HUES64 (cell line): ENCODE measurements around the gene CCDC60.

Experiments
- H3K27ac ChIP-seq: 2 replicates; pipeline ENCODE4 v1.7.0; 2013; ENCODE audit warnings: low read depth, low read length, inconsistent platforms
- H3K27me3 ChIP-seq: 2 replicates; pipeline ENCODE4 v1.6.1; 2013; ENCODE audit warnings: mild to moderate bottlenecking, low read length; ENCODE audit not compliant: insufficient read depth
- H3K36me3 ChIP-seq: 2 replicates; pipeline ENCODE4 v1.6.1; 2013; ENCODE audit warnings: mild to moderate bottlenecking, low read length; ENCODE audit not compliant: insufficient read depth
- H3K4me1 ChIP-seq: 2 replicates; pipeline ENCODE4 v1.6.1; 2013; ENCODE audit warnings: mild to moderate bottlenecking, low read length, moderate library complexity; ENCODE audit not compliant: insufficient read depth
- H3K4me3 ChIP-seq: 2 replicates; pipeline ENCODE4 v1.5.1; 2013; ENCODE audit warnings: mild to moderate bottlenecking, low read length, moderate library complexity
- H3K9ac ChIP-seq: 2 replicates; pipeline ENCODE4 v1.6.1; 2013; ENCODE audit warnings: mild to moderate bottlenecking, low read depth, low read length
- H3K9me3 ChIP-seq: 2 replicates; pipeline ENCODE4 v1.6.1; 2013; ENCODE audit warnings: low read depth, low read length; ENCODE audit not compliant: insufficient read depth
- WGBS: fragments of 150-250, 120-280 bp; methylation state at CpG from one replicate; pipeline ENCODE4 v1.1.7; 2013; ENCODE audit warnings: missing lambda C conversion rate; 5-methylcytosine and 5-hydroxymethylcytosine counted together

CCDC60 gene

DNA sequence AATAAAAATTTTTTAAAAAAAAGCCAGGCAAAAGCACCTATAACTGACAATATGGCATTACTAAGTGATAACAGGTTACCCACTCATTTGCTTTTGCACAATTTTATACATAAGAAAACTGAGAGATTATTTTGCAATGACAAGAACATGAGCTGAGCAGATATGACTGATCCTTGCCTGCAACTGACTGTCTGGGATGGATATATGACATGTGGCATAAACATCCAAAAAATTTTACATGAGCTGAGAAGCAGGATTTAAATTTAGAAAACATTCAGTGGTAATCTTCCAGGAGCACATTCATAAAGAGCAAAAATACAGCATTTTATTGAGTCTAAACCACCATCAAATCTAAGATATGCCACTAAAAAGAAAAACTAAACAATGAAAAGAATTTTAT is 133.8 kb downstream of the CCDC60 start:
- peaks cover 3% of the 10 kb centered on the region; the same call in 1 of the 2 replicates for H3K9me3 ChIP-seq
- H3K27me3 ChIP-seq = no peaks in the 10 kb centered on the region
- no peak overlapping the region for H3K9ac ChIP-seq

GRCh38 chr12:119475650-119476049 is 141.1 kb downstream of the CCDC60 start:
- no peaks in the 10 kb centered on the region for H3K36me3 ChIP-seq
- H3K4me3 ChIP-seq = no peak overlapping the region
- no peaks in the 10 kb centered on the region for H3K27me3 ChIP-seq
- 92% methylated on average over 3 of the region's 4 CpGs for WGBS
- no peak overlapping the region for H3K9ac ChIP-seq
- no peaks in the 10 kb centered on the region for H3K4me1 ChIP-seq
- no peak overlapping the region for H3K27ac ChIP-seq
- no peaks in the 10 kb centered on the region for H3K9me3 ChIP-seq

More for the DNA sequence above, 133.8 kb downstream of the CCDC60 start:
- no peaks in the 10 kb centered on the region for H3K36me3 ChIP-seq
- H3K4me3 ChIP-seq = no peak overlapping the region
- no peaks in the 10 kb centered on the region for H3K4me1 ChIP-seq
- H3K27ac ChIP-seq = no peak overlapping the region

DNA sequence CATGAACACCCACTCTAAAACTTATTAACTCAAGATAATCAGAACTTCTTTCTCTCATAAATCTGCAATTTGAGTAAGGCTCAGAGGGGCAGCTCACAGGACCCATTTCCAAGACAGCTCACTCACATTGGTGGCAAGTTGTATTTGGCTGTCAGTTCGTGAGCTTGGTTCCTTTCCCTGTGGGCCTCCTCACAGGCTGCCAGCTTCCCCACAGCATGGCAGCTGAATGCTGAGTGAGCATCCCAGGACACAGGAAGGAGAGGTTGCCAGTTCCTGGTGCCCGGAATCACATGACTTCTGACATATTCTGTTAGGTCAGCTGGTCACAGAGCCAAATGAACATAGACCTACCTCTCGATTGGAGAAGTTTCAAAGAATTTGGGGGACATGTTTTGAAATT is 142.4 kb downstream of the CCDC60 start:
- H3K4me1 ChIP-seq = no peaks in the 10 kb centered on the region
- H3K27me3 ChIP-seq = no peaks in the 10 kb centered on the region
- H3K4me3 ChIP-seq = no peak overlapping the region
- no peaks in the 10 kb centered on the region for H3K9me3 ChIP-seq
- H3K36me3 ChIP-seq = no peaks in the 10 kb centered on the region
- H3K27ac ChIP-seq = no peak overlapping the region
- 93% methylated on average over 3 of the region's 3 CpGs for WGBS
- no peak overlapping the region for H3K9ac ChIP-seq

DNA sequence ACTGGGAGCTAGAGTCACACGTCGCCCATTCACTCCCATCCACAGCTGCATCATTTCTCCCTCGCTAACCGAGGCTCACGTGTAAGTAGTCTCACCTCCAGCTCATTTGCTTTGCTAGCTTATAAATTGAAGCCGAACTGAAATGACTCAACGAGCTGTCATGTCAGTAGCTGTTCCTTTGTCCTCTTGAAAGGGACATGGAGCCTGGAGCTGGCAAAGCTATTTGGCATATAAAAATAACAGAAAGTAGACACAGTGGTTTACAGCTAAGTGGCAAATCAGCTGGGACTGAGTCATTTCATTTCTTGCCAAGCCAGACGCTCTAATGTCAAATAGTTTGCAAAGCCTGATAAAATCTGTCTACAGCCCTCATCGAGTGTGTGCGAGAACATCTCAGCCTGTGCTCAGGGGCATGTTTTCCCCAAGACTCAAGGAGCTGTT is 144.6 kb downstream of the CCDC60 start:
- no peaks in the 10 kb centered on the region for H3K9me3 ChIP-seq
- H3K27me3 ChIP-seq = no peaks in the 10 kb centered on the region
- no peaks in the 10 kb centered on the region for H3K36me3 ChIP-seq
- H3K27ac ChIP-seq = no peak overlapping the region
- no peak overlapping the region for H3K9ac ChIP-seq
- no peaks in the 10 kb centered on the region for H3K4me1 ChIP-seq
- WGBS = 88% methylated on average over 10 of the region's 10 CpGs
- H3K4me3 ChIP-seq = no peak overlapping the region

DNA sequence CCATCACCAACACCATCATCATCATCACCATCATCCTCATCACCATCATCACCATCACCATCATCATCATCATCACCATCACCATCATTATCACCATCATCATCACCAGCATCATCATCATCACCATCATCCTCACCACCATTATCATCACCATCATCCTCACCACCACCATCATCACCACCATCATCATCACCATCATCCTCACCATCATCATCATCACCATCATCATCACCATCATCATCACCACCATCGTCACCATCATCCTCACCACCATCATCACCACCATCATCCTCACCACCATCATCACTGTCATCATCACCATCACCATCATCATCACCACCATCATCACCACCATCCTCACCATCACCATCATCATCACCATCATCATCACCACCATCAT is 146.0 kb downstream of the CCDC60 start:
- no peaks in the 10 kb centered on the region for H3K36me3 ChIP-seq
- no peaks in the 10 kb centered on the region for H3K9me3 ChIP-seq
- H3K4me1 ChIP-seq = no peaks in the 10 kb centered on the region
- 92% methylated on average over 1 of the region's 1 CpG for WGBS
- no peaks in the 10 kb centered on the region for H3K27me3 ChIP-seq
- H3K4me3 ChIP-seq = no peak overlapping the region
- no peak overlapping the region for H3K27ac ChIP-seq
- H3K9ac ChIP-seq = no peak overlapping the region

GRCh38 chr12:119486599-119487154 is 152.1 kb downstream of the CCDC60 start:
- no peak overlapping the region for H3K9ac ChIP-seq
- no peak overlapping the region for H3K27ac ChIP-seq

DNA sequence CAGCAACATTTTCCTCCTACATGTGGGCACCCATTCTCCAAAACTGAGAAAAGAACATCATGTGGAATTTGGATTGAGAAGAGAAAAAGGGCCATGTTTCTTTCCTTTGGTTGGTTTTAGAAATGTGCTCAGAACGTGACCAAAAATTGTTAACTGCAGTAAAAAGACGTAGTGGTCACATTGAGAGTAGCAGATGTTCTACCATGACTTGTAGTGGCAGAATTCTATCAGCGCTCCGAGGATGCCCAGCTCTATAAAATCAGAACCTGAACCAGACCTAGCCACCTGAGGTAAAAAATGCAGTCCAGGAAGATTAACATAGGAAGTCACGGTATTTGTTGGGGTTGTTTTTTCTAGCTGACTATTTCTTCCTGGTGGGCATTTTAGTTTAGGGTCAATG is 157.3 kb downstream of the CCDC60 start:
- Histone ChIP-seq H3K4me1 (peaks cover 3% of the 10 kb centered on the region), H3K9ac (no peak overlapping the region), H3K27me3 (0 out of 2 replicates have a peak, but pooled peaks cover 4% of the 10 kb centered on the region), H3K4me3 (no peak overlapping the region), H3K9me3 (no peaks in the 10 kb centered on the region), H3K27ac (no peak overlapping the region), H3K36me3 (no peaks in the 10 kb centered on the region)
- 85% methylated on average over 5 of the region's 5 CpGs for WGBS

More at GRCh38 chr12:119486599-119487154, 152.1 kb downstream of the CCDC60 start:
- 48% methylated on average over 4 of the region's 4 CpGs for WGBS
- Histone ChIP-seq H3K9me3 (no peaks in the 10 kb centered on the region), H3K27me3 (no peaks in the 10 kb centered on the region), H3K4me1 (no peaks in the 10 kb centered on the region), H3K36me3 (no peaks in the 10 kb centered on the region), H3K4me3 (no peak overlapping the region)

GRCh38 chr12:119500209-119500608 is 165.7 kb downstream of the CCDC60 start:
- Histone ChIP-seq H3K4me3 (no peak overlapping the region), H3K27me3 (0 out of 2 replicates have a peak, but pooled peaks cover 4% of the 10 kb centered on the region), H3K36me3 (no peaks in the 10 kb centered on the region), H3K9ac (no peak overlapping the region), H3K27ac (no peak overlapping the region), H3K4me1 (peaks cover 16% of the 10 kb centered on the region), H3K9me3 (no peaks in the 10 kb centered on the region)
- WGBS = 91% methylated on average over 4 of the region's 4 CpGs

- Histone ChIP-seq H3K4me3 (no peak overlapping the region), H3K9me3 (no peaks in the 10 kb centered on the region), H3K9ac (no peak overlapping the region), H3K36me3 (no peaks in the 10 kb centered on the region), H3K4me1 (peaks cover 16% of the 10 kb centered on the region), H3K27ac (no peak overlapping the region), H3K27me3 (0 out of 2 replicates have a peak, but pooled peaks cover 4% of the 10 kb centered on the region)
- no CpG with 5 or more reads among the region's 2 CpGs for WGBS
Measured at GRCh38 chr12:119501052-119501451, 166.5 kb downstream of the CCDC60 start.

DNA sequence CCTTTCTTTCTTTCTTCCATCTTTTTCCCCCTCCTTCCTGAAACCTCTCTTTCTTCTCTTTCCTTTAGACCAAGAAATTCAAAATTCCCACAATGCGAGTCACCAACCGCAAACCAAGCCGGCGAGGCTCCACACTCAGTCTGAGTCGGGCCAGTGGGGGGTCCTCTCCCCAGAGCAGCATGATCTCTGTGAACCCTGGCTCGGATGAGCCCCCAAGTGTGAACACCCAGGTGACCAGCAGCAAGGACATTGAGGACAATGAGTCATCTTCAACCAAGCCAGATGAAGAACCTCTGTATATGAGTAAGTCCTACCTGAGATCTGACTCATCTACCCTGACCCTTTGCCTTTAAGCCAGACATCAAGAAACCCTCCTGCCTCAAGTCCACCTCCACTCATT is 170.5 kb downstream of the CCDC60 start:
- 63% methylated on average over 6 of the region's 6 CpGs for WGBS
- Histone ChIP-seq H3K4me3 (no peak overlapping the region), H3K27ac (no peak overlapping the region), H3K9ac (no peak overlapping the region), H3K27me3 (no peaks in the 10 kb centered on the region), H3K4me1 (no peaks in the 10 kb centered on the region), H3K36me3 (no peaks in the 10 kb centered on the region), H3K9me3 (no peaks in the 10 kb centered on the region)

GRCh38 chr12:119512772-119513497 is 178.4 kb downstream of the CCDC60 start:
- Histone ChIP-seq H3K9me3 (no peaks in the 10 kb centered on the region), H3K27me3 (no peaks in the 10 kb centered on the region), H3K36me3 (no peaks in the 10 kb centered on the region), H3K9ac (no peak overlapping the region), H3K27ac (no peak overlapping the region), H3K4me1 (no peaks in the 10 kb centered on the region), H3K4me3 (no peak overlapping the region)
- 57% methylated on average over 7 of the region's 8 CpGs for WGBS
